Neural progenitor cell (in vitro differentiated cells): ENCODE results near the gene SERAC1.

Source experiments
- CTCF ChIP-seq: fragments of 200-600 bp; sonication (generic); IDR thresholded peaks from 2 replicates; pipeline ENCODE4 v1.5.1; 2017; ENCODE audit warnings: antibody characterized with exemption, mild to moderate bottlenecking
- EZH2 ChIP-seq: fragments of 200-600 bp; sonication (generic); IDR thresholded peaks from 2 replicates; pipeline ENCODE4 v1.6.1; 2017; ENCODE audit warnings: antibody characterized with exemption, mild to moderate bottlenecking, moderate library complexity

- TF ChIP-seq CTCF (no peak), EZH2 (no peak)
These were observed 6.4 kb downstream of the SERAC1 start for GRCh38 chr6:158161566-158162254.
